ENCODE results near the gene TSHZ2. TPM values are rescaled to one million over a fixed set of nuclear protein-coding genes. Genes with fewer than 3 reads are reported as not detected.

The TSHZ2 gene
- total RNA-seq, 1 donor from 2014 or later, result 51.9 TPM

GRCh38 chr20:53076668-53077067 is 104.5 kb downstream of the TSHZ2 start:
- no peak for TF ChIP-seq CTCF (IDR thresholded peaks at IDR 0.05)
- H3K9me3 ChIP-seq, result no peaks in the 10 kb centered on the region
- H3K4me3 ChIP-seq, result no peak overlapping the region
- no peak for DNase-seq (ENCODE audit: low spot score in 2 of 2)
- intact Hi-C loops (cut with DNase I), result no loop called here
- no peaks in the 10 kb centered on the region for H3K4me1 ChIP-seq
- H3K27ac ChIP-seq, result no peak overlapping the region
- H3K36me3 ChIP-seq, result no peaks in the 10 kb centered on the region
- H3K27me3 ChIP-seq, result no peaks in the 10 kb centered on the region

- Histone ChIP-seq H3K36me3 (no peaks in the 10 kb centered on the region), H3K4me1 (no peaks in the 10 kb centered on the region), H3K4me3 (no peak overlapping the region), H3K27ac (peak overlapping the region in 1 of 2 donors; percentile 56), H3K27me3 (no peaks in the 10 kb centered on the region), H3K9me3 (no peaks in the 10 kb centered on the region)
- peak in 1 of 2 donors; percentile 71 for DNase-seq (ENCODE audit: low spot score in 2 of 2)
- TF ChIP-seq CTCF (IDR thresholded peaks at IDR 0.05), result no peak
- intact Hi-C loops (cut with DNase I), result no loop called here
Measured at GRCh38 chr20:53077373-53078205, 105.4 kb downstream of the TSHZ2 start.

- TF ChIP-seq CTCF (IDR thresholded peaks at IDR 0.05), result no peak
- H3K4me3 ChIP-seq, result no peak overlapping the region
- no peaks in the 10 kb centered on the region for H3K36me3 ChIP-seq
- intact Hi-C loops (cut with DNase I), result no loop called here
- H3K9me3 ChIP-seq, result no peaks in the 10 kb centered on the region
- H3K27me3 ChIP-seq, result no peaks in the 10 kb centered on the region
- no peak for DNase-seq (ENCODE audit: low spot score in 2 of 2)
- no peaks in the 10 kb centered on the region for H3K4me1 ChIP-seq
- H3K27ac ChIP-seq, result no peak overlapping the region
Measured at GRCh38 chr20:53078761-53079160, 106.6 kb downstream of the TSHZ2 start.

- intact Hi-C loops (cut with DNase I), result no loop called here
- Histone ChIP-seq H3K27ac (peak overlapping the region in 1 of 2 donors; percentile 4), H3K4me1 (no peaks in the 10 kb centered on the region)
Measured at GRCh38 chr20:53079261-53079691, 107.1 kb downstream of the TSHZ2 start.

GRCh38 chr20:53079828-53080686 is 107.9 kb downstream of the TSHZ2 start:
- no peak for DNase-seq (ENCODE audit: low spot score in 2 of 2)
- Histone ChIP-seq H3K36me3 (no peaks in the 10 kb centered on the region), H3K9me3 (no peaks in the 10 kb centered on the region), H3K27me3 (no peaks in the 10 kb centered on the region), H3K27ac (peak overlapping the region in 1 of 2 donors; percentile 4), H3K4me3 (no peak overlapping the region), H3K4me1 (no peaks in the 10 kb centered on the region)
- intact Hi-C loops (cut with DNase I), result no loop called here
- no peak for TF ChIP-seq CTCF (IDR thresholded peaks at IDR 0.05)

More at GRCh38 chr20:53079261-53079691, 107.1 kb downstream of the TSHZ2 start:
- no peak overlapping the region for H3K4me3 ChIP-seq
- no peaks in the 10 kb centered on the region for H3K27me3 ChIP-seq
- H3K36me3 ChIP-seq, result no peaks in the 10 kb centered on the region
- no peak for DNase-seq (ENCODE audit: low spot score in 2 of 2)
- no peaks in the 10 kb centered on the region for H3K9me3 ChIP-seq
- no peak for TF ChIP-seq CTCF (IDR thresholded peaks at IDR 0.05)

Measured in ascending aorta (tissue), 2 donors.